CD4-positive, CD25-positive, alpha-beta regulatory T cell (primary cell): ENCODE data around the gene F13A1. TPM values are rescaled to one million over a fixed set of nuclear protein-coding genes. Genes with fewer than 3 reads are reported as not detected.
"Not testable (repeated sequence)": the region's sequence is repeated elsewhere in the genome, so short reads cannot be mapped to it uniquely, and the experiment has no call there.

Experiments used
- ATAC-seq, 2 donors: fragments of 150-1000 bp; cut with Tn5 transposase; one replicate each; pipeline ENCODE4 v1.10.0; 2021; ENCODE audit warnings: low read depth in 2 of 2, moderate number of reproducible peaks in 2 of 2, moderate library complexity in 1 of 2
- DNase-seq, 3 donors: peaks; one replicate each; pipeline versions ENCODE4 v3.0.0 to v3.0.0-alpha.2; 2012 to 2022; ENCODE audit warnings: mixed read lengths in 1 of 3
- H3K27ac ChIP-seq: one replicate; pipeline ENCODE4 v1.7.0; 2013; ENCODE audit warnings: mild to moderate bottlenecking, low read length; ENCODE audit not compliant: insufficient read depth, poor library complexity, severe bottlenecking
- H3K27me3 ChIP-seq: one replicate; pipeline ENCODE4 v1.7.0; 2013; ENCODE audit warnings: low read length; ENCODE audit not compliant: control insufficient read depth, insufficient read depth
- H3K36me3 ChIP-seq: one replicate; pipeline ENCODE4 v1.7.0; 2013; ENCODE audit warnings: mild to moderate bottlenecking, low read length, moderate library complexity; ENCODE audit not compliant: control insufficient read depth, insufficient read depth
- H3K4me1 ChIP-seq: 2 replicates; pipeline ENCODE4 v1.7.0; 2013; ENCODE audit warnings: mild to moderate bottlenecking, low read length; ENCODE audit not compliant: insufficient read depth, control insufficient read depth, poor library complexity, severe bottlenecking
- H3K4me3 ChIP-seq: one replicate; pipeline ENCODE4 v1.7.0; 2013; ENCODE audit warnings: low read depth, mild to moderate bottlenecking, low read length, moderate library complexity
- H3K9me3 ChIP-seq, 2 experiments: 1 replicate in 1 of 2; 2 replicates in 1 of 2; pipeline ENCODE4 v1.7.0; 2013; ENCODE audit warnings: low read length in 2 of 2, mild to moderate bottlenecking in 1 of 2, moderate library complexity in 1 of 2; ENCODE audit not compliant: control insufficient read depth in 2 of 2
- H3K27ac Mint-ChIP-seq, 3 donors: one replicate each; pipeline ENCODE4 v1.8.0; 2020 to 2022; ENCODE audit warnings: mild to moderate bottlenecking in 3 of 3, mixed read lengths in 3 of 3, moderate library complexity in 2 of 3
- H3K27me3 Mint-ChIP-seq: one replicate; pipeline ENCODE4 v1.8.0; 2022; ENCODE audit warnings: mild to moderate bottlenecking, mixed read lengths
- H3K36me3 Mint-ChIP-seq: one replicate; pipeline ENCODE4 v1.8.0; 2020; ENCODE audit warnings: mixed read lengths
- H3K4me1 Mint-ChIP-seq, 4 donors: one replicate each; pipeline ENCODE4 v1.8.0; 2020 to 2022; ENCODE audit warnings: mixed read lengths in 4 of 4, mild to moderate bottlenecking in 1 of 4
- H3K4me3 Mint-ChIP-seq, 4 donors: one replicate each; pipeline ENCODE4 v1.8.0; 2020 to 2022; ENCODE audit warnings: mild to moderate bottlenecking in 4 of 4, mixed read lengths in 4 of 4, moderate library complexity in 3 of 4
- H3K9me3 Mint-ChIP-seq, 7 donors: one replicate each; pipeline ENCODE4 v1.8.0; 2020 to 2022; ENCODE audit warnings: mixed read lengths in 7 of 7, mild to moderate bottlenecking in 3 of 7, moderate library complexity in 2 of 7
- polyA plus RNA-seq, 4 donors: library from polyadenylated mRNA; unstranded; fragments of 300-500 nt; fragmentation: Illumina TruSeq; gene quantifications; one replicate each; pipeline ENCODE4 v1.2.3, GENCODE V29; 2021
- total RNA-seq: library from RNA; stranded (reverse); gene quantifications from one replicate; pipeline ENCODE4 v1.2.3, GENCODE V29; 2022

The F13A1 gene
- total and polyA plus RNA-seq, 5 donors from 2014 or later = 0.16 to 21.1 TPM; not detected in 3

DNA sequence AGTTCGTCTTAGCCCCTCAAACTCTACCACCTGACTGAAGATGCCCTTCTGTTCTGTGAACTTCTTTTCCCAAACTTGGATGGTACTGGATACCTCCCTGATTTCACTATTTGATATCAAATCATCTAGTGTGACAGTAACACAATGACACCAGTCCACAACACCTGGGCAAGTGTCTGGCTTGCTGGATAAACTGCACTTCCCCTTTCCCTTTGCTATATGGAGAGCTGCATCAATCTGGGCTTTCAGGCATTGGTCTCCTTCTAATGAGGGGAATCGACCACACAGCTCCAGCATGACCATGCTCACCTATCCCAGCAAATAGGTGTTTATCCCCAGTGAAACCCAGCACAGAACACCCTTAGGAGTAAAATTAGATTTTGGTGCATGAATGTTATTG lies 3.1 kb downstream of the F13A1 start:
- ATAC-seq = no peak
- no peaks in the 10 kb centered on the region for H3K9me3 ChIP-seq
- Mint-ChIP-seq H3K4me1 (peaks cover 0 to 4% (median 0%) of the 10 kb centered on the region in 4 donors), H3K27me3 (peaks cover 39% of the 10 kb centered on the region), H3K9me3 (peaks cover 0 to 3% (median 0%) of the 10 kb centered on the region in 7 donors), H3K4me3 (no peak overlapping the region), H3K36me3 (no peaks in the 10 kb centered on the region), H3K27ac (peak overlapping the region in 1 of 3 donors; percentile 3)
- no peaks in the 10 kb centered on the region for H3K4me1 ChIP-seq
- no peak overlapping the region for H3K27ac ChIP-seq
- peaks cover 14% of the 10 kb centered on the region for H3K27me3 ChIP-seq
- H3K4me3 ChIP-seq = no peak overlapping the region
- no peaks in the 10 kb centered on the region for H3K36me3 ChIP-seq
- no peak for DNase-seq

DNA sequence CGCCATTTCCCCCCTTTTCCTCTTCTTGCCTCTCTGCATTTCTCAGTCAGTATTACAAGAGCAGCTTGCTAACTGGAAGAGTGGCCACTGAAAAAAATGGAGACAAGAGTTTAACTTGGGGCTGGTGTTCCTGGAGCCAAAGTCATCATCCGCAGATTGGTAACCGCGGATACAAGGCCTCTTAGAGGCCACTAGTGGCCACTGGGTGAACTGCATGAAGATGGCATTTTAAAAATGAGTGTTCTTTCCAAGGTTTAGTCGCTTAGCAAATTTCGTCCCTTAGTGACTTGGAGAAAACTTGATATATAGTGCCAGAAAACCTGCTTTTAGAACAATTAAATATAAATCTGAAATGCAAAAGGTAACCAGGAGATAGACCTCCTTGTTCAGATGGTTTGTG lies 4.8 kb downstream of the F13A1 start:
- Histone ChIP-seq H3K27ac (no peak overlapping the region), H3K27me3 (peaks cover 14% of the 10 kb centered on the region), H3K4me1 (no peaks in the 10 kb centered on the region), H3K4me3 (no peak overlapping the region), H3K9me3 (no peaks in the 10 kb centered on the region), H3K36me3 (no peaks in the 10 kb centered on the region)
- peaks cover 0 to 3% (median 0%) of the 10 kb centered on the region in 7 donors for H3K9me3 Mint-ChIP-seq
- no peak overlapping the region for H3K4me3 Mint-ChIP-seq
- DNase-seq (peak in 1 of 3 donors; percentile 37), ATAC-seq (no peak)
- no peak overlapping the region for H3K27ac Mint-ChIP-seq
- peaks cover 31% of the 10 kb centered on the region for H3K27me3 Mint-ChIP-seq
- H3K4me1 Mint-ChIP-seq = peaks cover 0 to 4% (median 0%) of the 10 kb centered on the region in 4 donors
- H3K36me3 Mint-ChIP-seq = no peaks in the 10 kb centered on the region

DNA sequence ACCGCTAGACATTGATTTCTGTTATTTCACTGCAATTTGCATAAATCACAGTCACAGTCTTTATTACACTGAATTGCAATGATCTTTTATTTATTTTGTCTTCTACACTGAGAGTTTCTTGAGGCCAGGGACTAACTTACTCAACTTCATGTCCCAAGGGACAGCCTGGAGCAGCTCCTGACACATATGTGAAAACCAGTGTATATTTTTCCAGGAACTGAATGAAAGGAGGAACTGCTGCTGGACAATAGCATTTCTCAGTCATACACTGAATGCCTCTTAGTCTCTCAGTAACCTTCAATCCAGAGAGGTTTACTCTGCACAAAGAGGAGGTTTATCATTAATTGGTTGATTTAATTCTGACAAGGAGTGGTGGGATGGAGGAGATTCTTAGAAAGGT lies 5.9 kb downstream of the F13A1 start:
- no peak for ATAC-seq
- no peaks in the 10 kb centered on the region for H3K36me3 ChIP-seq
- no peak overlapping the region for H3K27ac ChIP-seq
- H3K27me3 Mint-ChIP-seq = peaks cover 25% of the 10 kb centered on the region
- no peak overlapping the region for H3K4me3 ChIP-seq
- no peak overlapping the region for H3K27ac Mint-ChIP-seq
- H3K4me3 Mint-ChIP-seq = no peak overlapping the region
- peaks cover 15% of the 10 kb centered on the region for H3K27me3 ChIP-seq
- no peaks in the 10 kb centered on the region for H3K4me1 ChIP-seq
- no peaks in the 10 kb centered on the region for H3K36me3 Mint-ChIP-seq
- peaks cover 0 to 3% (median 0%) of the 10 kb centered on the region in 7 donors for H3K9me3 Mint-ChIP-seq
- H3K4me1 Mint-ChIP-seq = peaks cover 0 to 1% (median 0%) of the 10 kb centered on the region in 4 donors
- no peak for DNase-seq
- no peaks in the 10 kb centered on the region for H3K9me3 ChIP-seq

DNA sequence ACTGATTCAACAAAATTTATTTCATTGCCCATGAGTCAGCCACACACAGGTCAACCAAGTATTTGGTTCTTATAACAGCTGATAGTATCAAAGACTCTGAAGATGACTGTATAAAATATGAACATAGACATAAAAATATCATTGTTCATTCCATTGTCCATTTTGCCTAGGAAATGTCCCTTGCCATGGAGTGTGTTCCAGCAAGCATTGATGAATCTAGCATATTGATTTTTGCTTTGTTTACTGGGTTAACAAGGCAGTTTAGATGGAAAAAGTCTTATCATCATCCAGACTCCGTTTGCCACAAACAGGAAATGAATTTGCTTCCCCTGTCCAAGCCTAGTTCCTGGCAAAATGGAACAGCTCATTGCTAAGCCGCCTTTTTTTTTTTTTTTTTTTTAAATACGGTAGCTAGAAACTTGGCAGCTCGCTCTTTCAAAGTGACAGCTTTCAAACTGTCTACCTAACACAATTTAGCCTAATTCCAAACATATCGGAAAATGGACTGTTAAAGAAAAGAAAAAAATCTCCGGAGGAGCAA lies 7.5 kb downstream of the F13A1 start:
- H3K36me3 ChIP-seq = no peaks in the 10 kb centered on the region
- ATAC-seq (no peak), DNase-seq (no peak)
- H3K27ac Mint-ChIP-seq = no peak overlapping the region
- no peaks in the 10 kb centered on the region for H3K9me3 ChIP-seq
- no peaks in the 10 kb centered on the region for H3K4me1 Mint-ChIP-seq
- peaks cover 13% of the 10 kb centered on the region for H3K27me3 ChIP-seq
- peaks cover 20% of the 10 kb centered on the region for H3K27me3 Mint-ChIP-seq
- no peaks in the 10 kb centered on the region for H3K36me3 Mint-ChIP-seq
- no peak overlapping the region for H3K27ac ChIP-seq
- no peak overlapping the region for H3K4me3 Mint-ChIP-seq
- H3K4me3 ChIP-seq = no peak overlapping the region
- no peaks in the 10 kb centered on the region for H3K4me1 ChIP-seq
- H3K9me3 Mint-ChIP-seq = peaks cover 0 to 1% (median 0%) of the 10 kb centered on the region in 7 donors

DNA sequence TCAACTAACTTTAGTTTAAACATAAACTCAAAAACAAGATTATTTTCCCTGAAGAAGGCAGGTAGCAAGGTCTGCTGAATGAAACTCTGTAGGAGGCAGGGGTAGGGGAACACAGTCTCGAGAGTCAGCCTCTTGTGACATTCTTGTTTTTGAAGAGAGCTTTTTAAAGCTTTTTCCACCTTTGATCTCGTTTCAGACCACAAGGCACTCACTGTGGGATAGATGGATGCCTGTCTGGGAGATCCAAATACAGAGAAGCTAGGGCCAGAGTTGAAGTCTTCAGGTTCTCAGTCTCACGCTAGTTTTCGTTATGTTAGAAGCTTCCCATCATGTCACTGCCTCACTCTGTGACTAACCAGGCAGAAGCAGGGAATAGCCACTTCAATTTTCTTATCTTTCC lies 14.9 kb downstream of the F13A1 start:
- Histone ChIP-seq H3K4me3 (no peak overlapping the region), H3K4me1 (no peaks in the 10 kb centered on the region), H3K36me3 (no peaks in the 10 kb centered on the region), H3K27me3 (peaks cover 7% of the 10 kb centered on the region), H3K27ac (no peak overlapping the region), H3K9me3 (no peaks in the 10 kb centered on the region)
- no peak overlapping the region for H3K27ac Mint-ChIP-seq
- no peaks in the 10 kb centered on the region for H3K4me1 Mint-ChIP-seq
- no peak for DNase-seq
- peaks cover 13% of the 10 kb centered on the region for H3K27me3 Mint-ChIP-seq
- H3K36me3 Mint-ChIP-seq = no peaks in the 10 kb centered on the region
- no peak for ATAC-seq
- H3K9me3 Mint-ChIP-seq = peaks cover 0 to 3% (median 0%) of the 10 kb centered on the region in 7 donors
- no peak overlapping the region for H3K4me3 Mint-ChIP-seq

DNA sequence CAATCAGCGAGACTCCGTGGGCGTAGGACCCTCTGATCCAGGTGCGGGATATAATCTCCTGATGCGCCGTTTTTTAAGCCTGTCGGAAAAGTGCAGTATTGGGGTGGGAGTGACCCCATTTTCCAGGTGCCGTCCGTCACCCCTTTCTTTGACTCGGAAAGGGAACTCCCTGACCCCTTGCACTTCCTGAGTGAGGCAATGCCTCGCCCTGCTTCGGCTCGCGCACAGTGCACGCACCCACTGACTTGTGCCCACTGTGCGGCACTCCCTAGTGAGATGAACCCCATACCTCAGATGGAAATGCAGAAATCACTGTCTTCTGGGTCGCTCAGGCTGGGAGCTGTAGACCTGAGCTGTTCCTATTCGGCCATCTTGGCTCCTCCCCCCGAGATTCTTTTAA lies 20.1 kb downstream of the F13A1 start:
- not testable (repeated sequence) for H3K4me1 Mint-ChIP-seq, H3K4me1 ChIP-seq

DNA sequence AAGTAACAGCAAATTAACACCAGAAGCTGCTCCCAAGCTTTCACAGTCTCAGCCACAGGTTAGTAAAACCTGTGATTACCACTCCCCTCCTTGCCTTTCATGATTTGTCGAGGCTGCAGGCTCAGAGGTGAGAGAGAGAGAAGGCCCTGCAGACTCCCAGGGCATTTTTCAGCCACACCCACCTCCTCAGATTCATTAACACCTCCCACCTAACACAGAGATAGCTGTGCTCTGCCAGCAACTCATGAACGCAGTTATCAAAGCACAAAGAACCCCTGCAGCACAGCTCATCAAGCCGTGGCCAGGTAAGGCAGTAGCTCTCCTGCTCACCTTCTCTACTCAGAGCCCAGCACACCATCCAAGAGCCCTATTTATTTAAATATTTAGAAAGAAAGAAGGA lies 27.1 kb downstream of the F13A1 start:
- Mint-ChIP-seq H3K4me3 (no peak overlapping the region), H3K4me1 (no peaks in the 10 kb centered on the region), H3K9me3 (no peaks in the 10 kb centered on the region), H3K27me3 (peaks cover 5% of the 10 kb centered on the region), H3K27ac (no peak overlapping the region), H3K36me3 (no peaks in the 10 kb centered on the region)
- H3K36me3 ChIP-seq = no peaks in the 10 kb centered on the region
- no peaks in the 10 kb centered on the region for H3K4me1 ChIP-seq
- H3K4me3 ChIP-seq = no peak overlapping the region
- no peak for ATAC-seq
- H3K27me3 ChIP-seq = no peaks in the 10 kb centered on the region
- no peak overlapping the region for H3K27ac ChIP-seq
- no peaks in the 10 kb centered on the region for H3K9me3 ChIP-seq
- DNase-seq = no peak

More for the DNA sequence above, 20.1 kb downstream of the F13A1 start:
- not testable (repeated sequence) for H3K4me3 ChIP-seq, H3K36me3 ChIP-seq, ATAC-seq, H3K27me3 Mint-ChIP-seq, H3K36me3 Mint-ChIP-seq, H3K27ac Mint-ChIP-seq, H3K9me3 ChIP-seq, H3K4me3 Mint-ChIP-seq, H3K27ac ChIP-seq, H3K9me3 Mint-ChIP-seq, H3K27me3 ChIP-seq, DNase-seq

DNA sequence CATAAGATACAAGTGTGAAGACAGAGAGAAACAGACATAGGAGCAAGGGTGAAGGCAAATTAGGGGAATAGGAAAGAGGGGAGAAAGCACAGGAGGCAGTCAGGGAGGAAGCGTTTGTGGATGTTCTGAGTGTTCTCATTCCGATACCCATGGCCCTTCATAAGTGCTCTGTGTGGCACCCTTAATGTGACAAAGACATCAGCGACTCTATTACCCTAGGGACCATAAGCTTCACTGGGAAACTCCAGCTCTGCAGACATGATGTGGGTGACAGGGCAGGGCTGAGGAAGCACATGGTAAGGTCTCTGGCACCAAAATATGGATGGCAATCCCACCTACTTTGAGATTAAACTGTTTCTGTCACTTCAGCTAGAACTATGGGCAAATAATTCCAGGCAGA lies 33.0 kb downstream of the F13A1 start:
- Histone ChIP-seq H3K9me3 (no peaks in the 10 kb centered on the region), H3K27ac (no peak overlapping the region), H3K4me3 (no peak overlapping the region), H3K4me1 (no peaks in the 10 kb centered on the region), H3K36me3 (no peaks in the 10 kb centered on the region), H3K27me3 (peaks cover 2% of the 10 kb centered on the region)
- Mint-ChIP-seq H3K4me3 (no peak overlapping the region), H3K27ac (no peak overlapping the region), H3K9me3 (peaks cover 0 to 3% (median 0%) of the 10 kb centered on the region in 7 donors), H3K4me1 (no peaks in the 10 kb centered on the region), H3K27me3 (peaks cover 8% of the 10 kb centered on the region), H3K36me3 (no peaks in the 10 kb centered on the region)
- ATAC-seq (no peak), DNase-seq (no peak)
